Measurements from ENCODE around the gene CYP39A1.

The CYP39A1 gene

GRCh38 chr6:46584586-46584985, 68.0 kb downstream of the CYP39A1 start:
- H3K27ac Mint-ChIP-seq: no peak overlapping the region
- no peaks in the 10 kb centered on the region for H3K9me3 Mint-ChIP-seq
- H3K36me3 Mint-ChIP-seq (ENCODE audit: low read depth): no peaks in the 10 kb centered on the region
- H3K4me3 Mint-ChIP-seq: no peak overlapping the region
- H3K27me3 Mint-ChIP-seq (ENCODE audit: low read depth): no peaks in the 10 kb centered on the region
- H3K4me1 Mint-ChIP-seq (ENCODE audit: low read depth): no peaks in the 10 kb centered on the region

- H3K9me3 Mint-ChIP-seq: no peaks in the 10 kb centered on the region
- no peaks in the 10 kb centered on the region for H3K36me3 Mint-ChIP-seq (ENCODE audit: low read depth)
- H3K4me3 Mint-ChIP-seq: no peak overlapping the region
- no peaks in the 10 kb centered on the region for H3K27me3 Mint-ChIP-seq (ENCODE audit: low read depth)
- H3K4me1 Mint-ChIP-seq (ENCODE audit: low read depth): no peaks in the 10 kb centered on the region
- H3K27ac Mint-ChIP-seq: no peak overlapping the region
Measured at GRCh38 chr6:46583721-46584120, 68.9 kb downstream of the CYP39A1 start.

- Mint-ChIP-seq H3K27ac (no peak overlapping the region), H3K27me3 (ENCODE audit: low read depth) (no peaks in the 10 kb centered on the region), H3K36me3 (ENCODE audit: low read depth) (no peaks in the 10 kb centered on the region), H3K4me1 (ENCODE audit: low read depth) (no peaks in the 10 kb centered on the region), H3K9me3 (no peaks in the 10 kb centered on the region), H3K4me3 (no peak overlapping the region)
Measured at GRCh38 chr6:46583081-46583480, 69.5 kb downstream of the CYP39A1 start.

- H3K36me3 Mint-ChIP-seq (ENCODE audit: low read depth): no peaks in the 10 kb centered on the region
- no peaks in the 10 kb centered on the region for H3K4me1 Mint-ChIP-seq (ENCODE audit: low read depth)
- H3K9me3 Mint-ChIP-seq: no peaks in the 10 kb centered on the region
- H3K4me3 Mint-ChIP-seq: no peak overlapping the region
- no peak overlapping the region for H3K27ac Mint-ChIP-seq
- no peaks in the 10 kb centered on the region for H3K27me3 Mint-ChIP-seq (ENCODE audit: low read depth)
Measured at GRCh38 chr6:46581459-46582177, 71.0 kb downstream of the CYP39A1 start.

- H3K27me3 Mint-ChIP-seq (ENCODE audit: low read depth): peaks cover 7% of the 10 kb centered on the region
- H3K27ac Mint-ChIP-seq: no peak overlapping the region
- H3K36me3 Mint-ChIP-seq (ENCODE audit: low read depth): no peaks in the 10 kb centered on the region
- no peaks in the 10 kb centered on the region for H3K9me3 Mint-ChIP-seq
- no peak overlapping the region for H3K4me3 Mint-ChIP-seq
- H3K4me1 Mint-ChIP-seq (ENCODE audit: low read depth): no peaks in the 10 kb centered on the region
Measured at GRCh38 chr6:46575530-46575929, 77.1 kb downstream of the CYP39A1 start.

GRCh38 chr6:46573140-46573539, 79.5 kb downstream of the CYP39A1 start:
- H3K27me3 Mint-ChIP-seq (ENCODE audit: low read depth): peaks cover 7% of the 10 kb centered on the region
- no peaks in the 10 kb centered on the region for H3K4me1 Mint-ChIP-seq (ENCODE audit: low read depth)
- H3K36me3 Mint-ChIP-seq (ENCODE audit: low read depth): no peaks in the 10 kb centered on the region
- no peak overlapping the region for H3K27ac Mint-ChIP-seq
- no peak overlapping the region for H3K4me3 Mint-ChIP-seq
- no peaks in the 10 kb centered on the region for H3K9me3 Mint-ChIP-seq

GRCh38 chr6:46565531-46565930, 87.1 kb downstream of the CYP39A1 start:
- H3K36me3 Mint-ChIP-seq (ENCODE audit: low read depth): no peaks in the 10 kb centered on the region
- no peak overlapping the region for H3K4me3 Mint-ChIP-seq

GRCh38 chr6:46563924-46564323, 88.7 kb downstream of the CYP39A1 start:
- no peaks in the 10 kb centered on the region for H3K27me3 Mint-ChIP-seq (ENCODE audit: low read depth)
- H3K9me3 Mint-ChIP-seq: peaks cover 3% of the 10 kb centered on the region
- H3K27ac Mint-ChIP-seq: no peak overlapping the region
- H3K4me1 Mint-ChIP-seq (ENCODE audit: low read depth): no peaks in the 10 kb centered on the region
- no peaks in the 10 kb centered on the region for H3K36me3 Mint-ChIP-seq (ENCODE audit: low read depth)
- H3K4me3 Mint-ChIP-seq: no peak overlapping the region

More at GRCh38 chr6:46565531-46565930, 87.1 kb downstream of the CYP39A1 start:
- no peak overlapping the region for H3K27ac Mint-ChIP-seq
- no peaks in the 10 kb centered on the region for H3K27me3 Mint-ChIP-seq (ENCODE audit: low read depth)
- peaks cover 3% of the 10 kb centered on the region for H3K9me3 Mint-ChIP-seq
- no peaks in the 10 kb centered on the region for H3K4me1 Mint-ChIP-seq (ENCODE audit: low read depth)

GRCh38 chr6:46556053-46556452, 96.6 kb downstream of the CYP39A1 start:
- Mint-ChIP-seq H3K9me3 (no peaks in the 10 kb centered on the region), H3K36me3 (ENCODE audit: low read depth) (no peaks in the 10 kb centered on the region), H3K4me3 (no peak overlapping the region), H3K4me1 (ENCODE audit: low read depth) (no peaks in the 10 kb centered on the region), H3K27me3 (ENCODE audit: low read depth) (no peaks in the 10 kb centered on the region), H3K27ac (no peak overlapping the region)

GRCh38 chr6:46555129-46555528, 97.5 kb downstream of the CYP39A1 start:
- Mint-ChIP-seq H3K27ac (no peak overlapping the region), H3K27me3 (ENCODE audit: low read depth) (no peaks in the 10 kb centered on the region), H3K9me3 (no peaks in the 10 kb centered on the region), H3K4me1 (ENCODE audit: low read depth) (no peaks in the 10 kb centered on the region), H3K4me3 (no peak overlapping the region), H3K36me3 (ENCODE audit: low read depth) (no peaks in the 10 kb centered on the region)

GRCh38 chr6:46549155-46549554, 103.5 kb downstream of the CYP39A1 start:
- no peaks in the 10 kb centered on the region for H3K4me1 Mint-ChIP-seq (ENCODE audit: low read depth)
- H3K4me3 Mint-ChIP-seq: no peak overlapping the region
- no peaks in the 10 kb centered on the region for H3K36me3 Mint-ChIP-seq (ENCODE audit: low read depth)
- H3K27me3 Mint-ChIP-seq (ENCODE audit: low read depth): no peaks in the 10 kb centered on the region
- no peaks in the 10 kb centered on the region for H3K9me3 Mint-ChIP-seq
- no peak overlapping the region for H3K27ac Mint-ChIP-seq

- Mint-ChIP-seq H3K27ac (no peak overlapping the region), H3K4me3 (no peak overlapping the region), H3K36me3 (ENCODE audit: low read depth) (no peaks in the 10 kb centered on the region)
Measured at GRCh38 chr6:46541556-46541955, 111.1 kb downstream of the CYP39A1 start.

GRCh38 chr6:46539866-46540265, 112.8 kb downstream of the CYP39A1 start:
- Mint-ChIP-seq H3K27ac (no peak overlapping the region), H3K27me3 (ENCODE audit: low read depth) (no peaks in the 10 kb centered on the region), H3K9me3 (peaks cover 4% of the 10 kb centered on the region), H3K4me1 (ENCODE audit: low read depth) (no peaks in the 10 kb centered on the region), H3K36me3 (ENCODE audit: low read depth) (no peaks in the 10 kb centered on the region), H3K4me3 (no peak overlapping the region)

More at GRCh38 chr6:46541556-46541955, 111.1 kb downstream of the CYP39A1 start:
- H3K9me3 Mint-ChIP-seq: peaks cover 4% of the 10 kb centered on the region
- H3K4me1 Mint-ChIP-seq (ENCODE audit: low read depth): no peaks in the 10 kb centered on the region
- no peaks in the 10 kb centered on the region for H3K27me3 Mint-ChIP-seq (ENCODE audit: low read depth)

GRCh38 chr6:46538800-46539480, 113.7 kb downstream of the CYP39A1 start:
- no peak overlapping the region for H3K27ac Mint-ChIP-seq
- H3K9me3 Mint-ChIP-seq: peaks cover 4% of the 10 kb centered on the region
- no peaks in the 10 kb centered on the region for H3K4me1 Mint-ChIP-seq (ENCODE audit: low read depth)
- H3K36me3 Mint-ChIP-seq (ENCODE audit: low read depth): no peaks in the 10 kb centered on the region
- no peak overlapping the region for H3K4me3 Mint-ChIP-seq
- H3K27me3 Mint-ChIP-seq (ENCODE audit: low read depth): no peaks in the 10 kb centered on the region

GRCh38 chr6:46530896-46531295, 121.7 kb downstream of the CYP39A1 start:
- H3K27me3 Mint-ChIP-seq (ENCODE audit: low read depth): no peaks in the 10 kb centered on the region
- no peaks in the 10 kb centered on the region for H3K9me3 Mint-ChIP-seq
- H3K4me3 Mint-ChIP-seq: no peak overlapping the region

More at GRCh38 chr6:46530896-46531295, 121.7 kb downstream of the CYP39A1 start:
- no peak overlapping the region for H3K27ac Mint-ChIP-seq
- H3K4me1 Mint-ChIP-seq (ENCODE audit: low read depth): no peaks in the 10 kb centered on the region
- H3K36me3 Mint-ChIP-seq (ENCODE audit: low read depth): no peaks in the 10 kb centered on the region

All from T-helper 1 cell treated with Interleukin-12 subunit alpha and Interleukin-12 subunit beta and Interleukin-4 antibody, amounts not matched to agents 30 μg/mL and 1 μg/mL, for 36 hours (primary cell).